Measurements from ENCODE around the gene ACSM2B.
"Not testable (repeated sequence)": the region's sequence is repeated elsewhere in the genome, so short reads cannot be mapped to it uniquely, and the experiment has no call there.

ACSM2B gene

GRCh38 chr16:20546951-20547350, 29.2 kb downstream of the ACSM2B start:
- not testable (repeated sequence) for H3K4ac ChIP-seq (ENCODE audit: low read length); H3K4me3 ChIP-seq (ENCODE audit: low read length in 2 of 2); H3K4me1 ChIP-seq (ENCODE audit: control insufficient read depth in 2 of 2, insufficient read depth in 1 of 2, low read depth in 1 of 2, low read length in 2 of 2); H4K8ac ChIP-seq (ENCODE audit: low read depth, low read length); H3K79me1 ChIP-seq (ENCODE audit: low read depth, low read length); H4K91ac ChIP-seq (ENCODE audit: low read depth, low read length, poor library complexity); H2BK12ac ChIP-seq (ENCODE audit: low read length); H2AK5ac ChIP-seq (ENCODE audit: low read depth, low read length); H3K4me2 ChIP-seq (ENCODE audit: insufficient read depth, low read length, poor library complexity, severe bottlenecking); H3K27ac ChIP-seq (replicated peaks; ENCODE audit: low read length); H3K14ac ChIP-seq (ENCODE audit: low read length); H3K27me3 ChIP-seq (ENCODE audit: control insufficient read depth in 3 of 3, insufficient read depth in 3 of 3, low read depth in 1 of 3, low read length in 3 of 3); H3K18ac ChIP-seq (ENCODE audit: low read length); DNase-seq (ENCODE audit: low spot score); H3K9me3 ChIP-seq (replicated peaks in 1 of 2; ENCODE audit: control insufficient read depth in 2 of 2, insufficient read depth in 1 of 2, low read depth in 1 of 2, low read length in 2 of 2); H3K23ac ChIP-seq (ENCODE audit: low read depth, low read length, poor library complexity); H3K9ac ChIP-seq (ENCODE audit: low read depth, low read length, poor library complexity); H2AFZ ChIP-seq (ENCODE audit: low read length); H2BK5ac ChIP-seq (ENCODE audit: low read length); H2BK120ac ChIP-seq (ENCODE audit: low read depth, low read length); H3K36me3 ChIP-seq (replicated peaks in 1 of 2; ENCODE audit: control insufficient read depth in 2 of 2, insufficient read depth in 2 of 2, low read length in 2 of 2); H2BK15ac ChIP-seq (ENCODE audit: low read length)
- WGBS, 2 donors (ENCODE audit: extremely low coverage in 2 of 2, insufficient read length in 2 of 2, insufficient replicate concordance in 1 of 2) = no CpG with 5 or more reads among the region's 1 CpG

GRCh38 chr16:20546278-20546853, 29.8 kb downstream of the ACSM2B start:
- H3K4ac ChIP-seq (ENCODE audit: low read length); H3K23ac ChIP-seq (ENCODE audit: low read depth, low read length, poor library complexity); H2BK12ac ChIP-seq (ENCODE audit: low read length); DNase-seq (ENCODE audit: low spot score); H3K36me3 ChIP-seq (replicated peaks in 1 of 2; ENCODE audit: control insufficient read depth in 2 of 2, insufficient read depth in 2 of 2, low read length in 2 of 2); H2AFZ ChIP-seq (ENCODE audit: low read length); H4K8ac ChIP-seq (ENCODE audit: low read depth, low read length); H3K79me1 ChIP-seq (ENCODE audit: low read depth, low read length); H3K4me1 ChIP-seq (ENCODE audit: control insufficient read depth in 2 of 2, insufficient read depth in 1 of 2, low read depth in 1 of 2, low read length in 2 of 2); H3K4me3 ChIP-seq (ENCODE audit: low read length in 2 of 2); H3K27ac ChIP-seq (replicated peaks; ENCODE audit: low read length); H2BK120ac ChIP-seq (ENCODE audit: low read depth, low read length); H3K14ac ChIP-seq (ENCODE audit: low read length); H3K27me3 ChIP-seq (ENCODE audit: control insufficient read depth in 3 of 3, insufficient read depth in 3 of 3, low read depth in 1 of 3, low read length in 3 of 3); H3K4me2 ChIP-seq (ENCODE audit: insufficient read depth, low read length, poor library complexity, severe bottlenecking); H2AK5ac ChIP-seq (ENCODE audit: low read depth, low read length); H3K9me3 ChIP-seq (replicated peaks in 1 of 2; ENCODE audit: control insufficient read depth in 2 of 2, insufficient read depth in 1 of 2, low read depth in 1 of 2, low read length in 2 of 2); H2BK5ac ChIP-seq (ENCODE audit: low read length); H4K91ac ChIP-seq (ENCODE audit: low read depth, low read length, poor library complexity); H3K18ac ChIP-seq (ENCODE audit: low read length); H2BK15ac ChIP-seq (ENCODE audit: low read length); H3K9ac ChIP-seq (ENCODE audit: low read depth, low read length, poor library complexity): not testable (repeated sequence)
- no CpG with 5 or more reads among the region's 5 CpGs for WGBS, 2 donors (ENCODE audit: extremely low coverage in 2 of 2, insufficient read length in 2 of 2, insufficient replicate concordance in 1 of 2)

GRCh38 chr16:20540603-20541316, 35.4 kb downstream of the ACSM2B start:
- not testable (repeated sequence) for H2BK5ac ChIP-seq (ENCODE audit: low read length); H3K4me2 ChIP-seq (ENCODE audit: insufficient read depth, low read length, poor library complexity, severe bottlenecking); H2BK120ac ChIP-seq (ENCODE audit: low read depth, low read length); H3K14ac ChIP-seq (ENCODE audit: low read length); H2AFZ ChIP-seq (ENCODE audit: low read length); H3K27me3 ChIP-seq (ENCODE audit: control insufficient read depth in 3 of 3, insufficient read depth in 3 of 3, low read depth in 1 of 3, low read length in 3 of 3); H3K27ac ChIP-seq (replicated peaks; ENCODE audit: low read length); H3K4me3 ChIP-seq (ENCODE audit: low read length in 2 of 2); H4K8ac ChIP-seq (ENCODE audit: low read depth, low read length); H2AK5ac ChIP-seq (ENCODE audit: low read depth, low read length); H3K18ac ChIP-seq (ENCODE audit: low read length); H3K9ac ChIP-seq (ENCODE audit: low read depth, low read length, poor library complexity); H3K4me1 ChIP-seq (ENCODE audit: control insufficient read depth in 2 of 2, insufficient read depth in 1 of 2, low read depth in 1 of 2, low read length in 2 of 2); H3K4ac ChIP-seq (ENCODE audit: low read length); H2BK12ac ChIP-seq (ENCODE audit: low read length); H2BK15ac ChIP-seq (ENCODE audit: low read length); H3K9me3 ChIP-seq (replicated peaks in 1 of 2; ENCODE audit: control insufficient read depth in 2 of 2, insufficient read depth in 1 of 2, low read depth in 1 of 2, low read length in 2 of 2); DNase-seq (ENCODE audit: low spot score); H3K23ac ChIP-seq (ENCODE audit: low read depth, low read length, poor library complexity); H3K36me3 ChIP-seq (replicated peaks in 1 of 2; ENCODE audit: control insufficient read depth in 2 of 2, insufficient read depth in 2 of 2, low read length in 2 of 2); H3K79me1 ChIP-seq (ENCODE audit: low read depth, low read length); H4K91ac ChIP-seq (ENCODE audit: low read depth, low read length, poor library complexity)
- WGBS, 2 donors (ENCODE audit: extremely low coverage in 2 of 2, insufficient read length in 2 of 2, insufficient replicate concordance in 1 of 2) = no CpG with 5 or more reads among the region's 5 CpGs

- Histone ChIP-seq H4K91ac (ENCODE audit: low read depth, low read length, poor library complexity) (no peak overlapping the region), H2AK5ac (ENCODE audit: low read depth, low read length) (no peak overlapping the region), H2BK15ac (ENCODE audit: low read length) (no peak overlapping the region), H3K4ac (ENCODE audit: low read length) (no peak overlapping the region), H3K9ac (ENCODE audit: low read depth, low read length, poor library complexity) (no peak overlapping the region), H3K14ac (ENCODE audit: low read length) (no peak overlapping the region), H2BK12ac (ENCODE audit: low read length) (no peak overlapping the region), H3K27me3 (ENCODE audit: control insufficient read depth in 3 of 3, insufficient read depth in 3 of 3, low read depth in 1 of 3, low read length in 3 of 3) (no peaks in the 10 kb centered on the region), H2AFZ (ENCODE audit: low read length) (no peak overlapping the region), H3K4me1 (ENCODE audit: control insufficient read depth in 2 of 2, insufficient read depth in 1 of 2, low read depth in 1 of 2, low read length in 2 of 2) (no peaks in the 10 kb centered on the region), H3K27ac (replicated peaks; ENCODE audit: low read length) (no peak overlapping the region), H3K4me3 (ENCODE audit: low read length in 2 of 2) (no peak overlapping the region), H4K8ac (ENCODE audit: low read depth, low read length) (no peak overlapping the region), H3K18ac (ENCODE audit: low read length) (no peak overlapping the region), H3K4me2 (ENCODE audit: insufficient read depth, low read length, poor library complexity, severe bottlenecking) (no peak overlapping the region), H2BK120ac (ENCODE audit: low read depth, low read length) (no peak overlapping the region), H3K79me1 (ENCODE audit: low read depth, low read length) (no peaks in the 10 kb centered on the region), H3K9me3 (replicated peaks in 1 of 2; ENCODE audit: control insufficient read depth in 2 of 2, insufficient read depth in 1 of 2, low read depth in 1 of 2, low read length in 2 of 2) (no peaks in the 10 kb centered on the region), H3K23ac (ENCODE audit: low read depth, low read length, poor library complexity) (no peak overlapping the region), H2BK5ac (ENCODE audit: low read length) (no peak overlapping the region), H3K36me3 (replicated peaks in 1 of 2; ENCODE audit: control insufficient read depth in 2 of 2, insufficient read depth in 2 of 2, low read length in 2 of 2) (no peaks in the 10 kb centered on the region)
- DNase-seq (ENCODE audit: low spot score) = no peak
- no CpG with 5 or more reads among the region's 5 CpGs for WGBS, 2 donors (ENCODE audit: extremely low coverage in 2 of 2, insufficient read length in 2 of 2, insufficient replicate concordance in 1 of 2)
Measured at GRCh38 chr16:20538687-20539086, 37.5 kb downstream of the ACSM2B start.
